ENCODE data around the gene VAX1. TPM values are rescaled to one million over a fixed set of nuclear protein-coding genes. Genes with fewer than 3 reads are reported as not detected.

Gene VAX1
- total RNA-seq, 1 experiment from 2014 or later: 4.6 TPM

DNA sequence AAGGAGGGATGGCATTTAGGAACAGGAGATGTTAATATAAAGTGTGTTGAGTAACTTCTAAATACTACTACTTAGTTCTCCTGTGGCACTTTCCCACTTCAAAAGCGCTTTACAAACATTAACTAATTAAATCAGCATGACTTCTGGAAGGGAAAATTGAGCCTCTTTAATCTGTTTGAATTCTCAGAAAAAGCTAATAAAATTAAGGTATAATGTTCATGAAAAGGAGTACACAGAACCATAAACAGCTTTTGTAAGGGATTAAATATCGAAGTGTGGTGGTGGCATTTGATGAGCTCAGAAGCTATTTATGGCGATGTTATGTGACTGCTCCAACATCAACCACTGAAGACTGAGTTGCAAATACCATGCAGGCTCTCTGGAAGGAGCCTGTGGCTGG, 10.2 kb upstream of the VAX1 start:
- no peak for DNase-seq (ENCODE audit: low read depth, low spot score)
- ATAC-seq: no peak
- BruUV-seq (replicated peaks): no TSS peak
- TF ChIP-seq SIN3A (IDR thresholded peaks at IDR 0.05; ENCODE audit: borderline replicate concordance, insufficient read depth, low read depth, low read length) (no peak), REST (IDR thresholded peaks at IDR 0.05; ENCODE audit: insufficient read depth in 1 of 2, low read depth in 2 of 2, low read length in 1 of 2) (no peak), POLR2AphosphoS5 (IDR thresholded peaks at IDR 0.05; ENCODE audit: low read depth, low read length) (no peak), TCF7L2 (IDR thresholded peaks at IDR 0.05; ENCODE audit: low read depth, low read length) (no peak)
- TF ChIP-seq, protein P1, sequence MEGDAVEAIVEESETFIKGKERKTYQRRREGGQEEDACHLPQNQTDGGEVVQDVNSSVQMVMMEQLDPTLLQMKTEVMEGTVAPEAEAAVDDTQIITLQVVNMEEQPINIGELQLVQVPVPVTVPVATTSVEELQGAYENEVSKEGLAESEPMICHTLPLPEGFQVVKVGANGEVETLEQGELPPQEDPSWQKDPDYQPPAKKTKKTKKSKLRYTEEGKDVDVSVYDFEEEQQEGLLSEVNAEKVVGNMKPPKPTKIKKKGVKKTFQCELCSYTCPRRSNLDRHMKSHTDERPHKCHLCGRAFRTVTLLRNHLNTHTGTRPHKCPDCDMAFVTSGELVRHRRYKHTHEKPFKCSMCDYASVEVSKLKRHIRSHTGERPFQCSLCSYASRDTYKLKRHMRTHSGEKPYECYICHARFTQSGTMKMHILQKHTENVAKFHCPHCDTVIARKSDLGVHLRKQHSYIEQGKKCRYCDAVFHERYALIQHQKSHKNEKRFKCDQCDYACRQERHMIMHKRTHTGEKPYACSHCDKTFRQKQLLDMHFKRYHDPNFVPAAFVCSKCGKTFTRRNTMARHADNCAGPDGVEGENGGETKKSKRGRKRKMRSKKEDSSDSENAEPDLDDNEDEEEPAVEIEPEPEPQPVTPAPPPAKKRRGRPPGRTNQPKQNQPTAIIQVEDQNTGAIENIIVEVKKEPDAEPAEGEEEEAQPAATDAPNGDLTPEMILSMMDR (IDR thresholded peaks at IDR 0.05): no peak
- H3K9me3 ChIP-seq (ENCODE audit: control insufficient read depth, insufficient read depth, low read depth, low read length): peaks cover 16% of the 10 kb centered on the region
- no peak overlapping the region for H3K27ac ChIP-seq (ENCODE audit: low read length)
- in situ Hi-C loops (cut with HindIII; ENCODE audit: low pct_unique_long_range_greater_than_20kb, low sequenced_read_pairs) (no loop called here), intact Hi-C loops (cut with micrococcal nuclease; ENCODE audit: unreplicated experiment) (no loop called here)
- ChIA-PET POLR2A (no interaction called here), CTCF (no interaction called here)
- H3K36me3 ChIP-seq (ENCODE audit: control insufficient read depth, insufficient read depth, low read length): no peaks in the 10 kb centered on the region
- H3K4me3 ChIP-seq (ENCODE audit: low read depth in 2 of 2, low read length in 2 of 2): no peak overlapping the region
- H3K27me3 ChIP-seq (ENCODE audit: control insufficient read depth, insufficient read depth, low read length): peaks cover 9% of the 10 kb centered on the region; the same call in 1 of the 2 replicates
- no peaks in the 10 kb centered on the region for H3K4me1 ChIP-seq (ENCODE audit: control insufficient read depth, insufficient read depth, low read length)

DNA sequence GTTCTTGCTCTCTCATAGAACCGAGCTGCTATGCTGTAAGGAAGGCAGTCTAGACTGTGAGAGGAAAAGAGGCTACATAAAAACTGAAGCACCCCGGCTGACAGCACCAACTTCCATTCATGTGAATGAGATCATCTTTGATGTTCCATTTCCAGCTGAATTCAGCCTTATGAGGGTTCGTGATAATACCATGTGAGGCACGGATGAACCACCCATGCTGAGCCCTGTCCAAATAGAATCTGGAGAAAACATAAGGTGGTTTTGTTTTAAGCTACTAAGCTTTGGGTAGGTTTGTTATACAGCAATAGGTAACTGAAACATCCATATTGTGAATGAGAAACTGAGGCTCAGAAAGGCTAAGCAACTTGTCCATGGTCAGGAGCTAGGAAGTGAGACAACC, 6.9 kb upstream of the VAX1 start:
- DNase-seq (ENCODE audit: low read depth, low spot score) (no peak), ATAC-seq (no peak)
- CTCF ChIA-PET: no interaction called here
- TF ChIP-seq REST (IDR thresholded peaks at IDR 0.05; ENCODE audit: insufficient read depth in 1 of 2, low read depth in 2 of 2, low read length in 1 of 2): no peak
- TF ChIP-seq, protein P1 (IDR thresholded peaks at IDR 0.05): no peak
- in situ Hi-C loops (cut with HindIII; ENCODE audit: low pct_unique_long_range_greater_than_20kb, low sequenced_read_pairs): no loop called here
- BruUV-seq (replicated peaks): no TSS peak
- Histone ChIP-seq H3K27me3 (ENCODE audit: control insufficient read depth, insufficient read depth, low read length) (peaks cover 12% of the 10 kb centered on the region), H3K4me1 (ENCODE audit: control insufficient read depth, insufficient read depth, low read length) (no peaks in the 10 kb centered on the region), H3K36me3 (ENCODE audit: control insufficient read depth, insufficient read depth, low read length) (no peaks in the 10 kb centered on the region), H3K4me3 (ENCODE audit: low read depth in 2 of 2, low read length in 2 of 2) (no peak overlapping the region), H3K9me3 (ENCODE audit: control insufficient read depth, insufficient read depth, low read depth, low read length) (peaks cover 16% of the 10 kb centered on the region), H3K27ac (ENCODE audit: low read length) (no peak overlapping the region)
- intact Hi-C loops (cut with micrococcal nuclease; ENCODE audit: unreplicated experiment): no loop called here
- POLR2A ChIA-PET: no interaction called here
